ENCODE results near the gene CDK6.

CDK6 gene

DNA sequence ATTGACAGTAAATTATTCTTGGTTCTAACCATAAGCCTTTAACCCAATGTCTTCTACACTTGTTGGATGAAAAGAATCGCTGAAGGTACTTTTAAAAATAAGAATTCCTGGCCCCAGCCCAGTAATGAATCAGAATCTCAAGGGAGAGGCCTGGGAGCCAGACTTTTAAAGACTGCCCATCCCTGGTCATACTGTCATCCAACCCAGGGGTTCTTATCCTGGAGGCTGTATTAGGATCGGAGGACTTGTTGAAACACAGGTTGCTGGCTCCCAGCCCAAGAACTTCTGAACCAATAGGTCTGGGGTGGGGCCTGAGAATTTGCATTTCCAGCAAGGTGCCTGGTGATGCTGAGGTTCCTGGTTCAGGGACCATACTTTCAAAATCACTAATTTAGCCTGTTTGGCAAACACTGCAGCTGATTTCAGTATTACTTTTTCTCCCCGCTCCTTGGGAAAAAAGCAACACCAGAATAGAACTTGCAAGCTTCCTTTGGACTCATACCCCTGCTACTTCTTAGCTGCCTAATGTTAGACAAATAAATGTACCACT, 166.7 kb downstream of the CDK6 start:
- DNase-seq, result no peak

DNA sequence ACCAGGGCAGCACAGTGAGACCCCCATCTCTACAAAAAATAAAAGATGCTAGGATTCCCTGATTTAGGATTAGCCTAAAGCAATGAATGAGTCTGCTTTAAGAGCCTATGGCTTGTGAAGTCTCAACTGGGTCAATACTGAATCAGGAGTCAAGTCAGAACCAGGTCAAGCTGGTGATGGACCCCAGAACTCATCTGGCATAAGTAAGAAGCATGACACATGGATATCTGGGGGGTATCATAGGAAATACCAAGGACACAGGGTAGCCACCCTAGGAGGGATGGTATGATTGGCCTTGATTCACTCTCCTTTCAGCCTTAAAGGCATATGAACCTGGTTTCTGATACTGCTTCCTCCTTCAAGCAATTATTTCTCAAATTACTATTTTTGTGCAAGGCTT, 167.8 kb downstream of the CDK6 start:
- DNase-seq, result no peak

DNA sequence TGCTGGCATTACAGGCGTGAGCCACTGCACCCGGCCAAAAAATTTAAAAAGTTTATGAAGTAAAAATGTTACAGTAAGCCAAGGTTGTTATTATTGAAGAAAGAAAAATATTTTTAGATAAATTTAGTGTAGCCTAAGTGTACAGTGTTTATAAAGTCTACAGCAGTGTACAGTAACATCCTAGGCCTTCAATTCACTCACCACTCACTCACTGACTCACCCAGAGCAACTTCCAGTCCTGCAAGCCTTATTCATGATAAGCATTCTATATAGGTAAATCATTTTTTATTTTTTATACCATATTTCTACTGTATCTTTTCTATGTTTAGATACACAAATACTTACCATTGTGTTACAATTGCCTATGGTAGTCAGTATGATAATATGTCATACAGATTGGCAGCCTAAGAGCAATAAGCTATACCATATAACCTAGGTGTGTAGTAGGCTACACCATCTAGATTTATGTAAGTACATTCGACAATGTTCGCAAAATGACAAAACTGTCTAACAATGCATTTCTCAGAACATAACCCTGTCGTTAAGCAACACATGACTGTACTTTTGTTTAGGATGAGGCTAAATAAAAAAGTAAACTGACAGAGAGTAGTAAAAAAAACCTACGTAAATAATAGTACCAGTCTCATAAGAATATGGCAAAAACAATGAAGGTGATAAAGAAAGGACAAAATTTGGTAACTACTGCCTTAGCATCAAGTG, 168.4 kb downstream of the CDK6 start:
- DNase-seq, result no peak

- no peak for DNase-seq
Measured at GRCh38 chr7:92665926-92666325, 170.4 kb downstream of the CDK6 start.

DNA sequence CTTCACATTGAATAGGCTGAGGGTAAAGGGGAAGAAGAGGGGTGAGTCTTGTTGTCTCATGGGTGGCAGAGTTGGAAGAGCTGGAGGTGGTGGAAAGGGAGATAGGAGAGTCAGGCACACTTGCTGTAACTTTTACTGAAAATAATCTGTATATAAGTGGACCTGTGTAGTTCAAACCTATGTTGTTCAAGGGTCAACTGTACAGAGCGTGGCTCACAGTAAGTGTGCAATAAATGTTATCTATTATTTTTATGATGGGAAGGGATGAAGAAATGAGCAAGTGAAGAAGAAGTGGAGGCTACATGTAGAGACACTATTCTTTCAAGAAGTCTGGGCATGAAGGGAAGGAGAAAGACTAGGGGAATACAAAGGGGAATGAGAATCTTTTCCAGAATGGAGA, 174.7 kb downstream of the CDK6 start:
- DNase-seq, result no peak

DNA sequence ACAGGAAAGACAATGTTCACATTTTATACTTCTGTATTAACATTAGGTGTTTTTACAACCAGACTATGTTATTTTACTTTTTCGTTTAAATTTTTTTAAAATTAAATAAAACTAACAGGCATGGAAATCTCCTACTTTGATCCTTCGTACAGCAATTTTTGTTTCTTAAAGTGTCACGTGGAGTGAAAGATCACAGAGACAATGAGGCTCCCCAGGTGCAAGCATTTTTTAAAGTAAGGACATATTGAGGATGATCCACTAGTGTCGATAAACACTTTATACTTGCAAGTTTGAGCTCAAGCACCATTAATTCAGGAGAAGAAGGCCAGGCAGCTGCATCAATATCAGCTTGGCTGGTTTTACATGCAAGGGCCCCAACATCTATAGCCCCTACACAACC, 177.7 kb downstream of the CDK6 start:
- DNase-seq, result no peak

- DNase-seq, result no peak
Measured at GRCh38 chr7:92657391-92657790, 179.0 kb downstream of the CDK6 start.

GRCh38 chr7:92656121-92656520, 180.3 kb downstream of the CDK6 start:
- DNase-seq, result no peak

DNA sequence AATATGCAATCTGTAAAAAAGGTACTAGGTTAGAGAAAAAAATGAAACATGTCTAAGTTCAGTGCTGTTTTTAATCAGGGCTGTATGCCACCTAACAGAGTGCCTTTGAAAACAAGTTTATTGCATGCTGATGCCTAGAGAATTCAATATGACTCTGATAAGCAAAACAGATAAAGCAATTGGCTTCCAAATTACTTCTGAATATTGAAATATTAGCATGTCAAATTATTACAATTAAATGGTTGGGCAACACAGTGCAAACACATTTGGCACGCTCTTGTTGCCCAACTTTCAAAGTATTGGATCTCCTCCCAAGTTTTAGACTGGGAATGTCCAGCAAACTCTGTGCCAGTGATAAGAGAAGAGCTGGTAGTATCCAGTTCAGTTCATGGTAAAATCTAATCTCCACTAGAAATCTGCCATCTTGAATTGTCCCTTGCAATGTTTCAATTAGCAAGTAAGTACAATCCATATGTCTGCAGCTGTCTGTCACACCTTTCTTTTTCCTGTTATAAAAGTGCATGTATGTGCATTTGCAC, 181.0 kb downstream of the CDK6 start:
- no peak for DNase-seq

GRCh38 chr7:92653136-92653535, 183.2 kb downstream of the CDK6 start:
- no peak for DNase-seq

DNA sequence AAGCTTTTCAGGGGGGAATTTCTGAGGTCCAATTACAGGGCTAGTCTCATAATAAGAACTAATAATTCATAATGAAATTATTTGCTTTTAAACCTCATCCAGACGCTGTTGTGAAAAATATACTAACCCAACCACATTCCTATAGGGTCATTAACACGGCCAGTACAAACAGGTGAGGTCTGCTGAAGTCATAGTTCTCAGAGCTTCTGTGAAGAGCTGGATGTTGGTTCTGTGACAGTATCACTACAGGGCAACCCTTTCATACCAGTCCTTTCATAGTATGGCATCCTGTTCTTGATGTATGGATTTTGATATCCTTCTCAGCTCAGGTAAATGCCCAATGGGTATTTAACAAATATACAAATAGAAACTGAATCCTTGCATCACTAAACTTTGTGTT, 183.8 kb downstream of the CDK6 start:
- no peak for DNase-seq

- no peak for DNase-seq
Measured at GRCh38 chr7:92650391-92650790, 186.0 kb downstream of the CDK6 start.

GRCh38 chr7:92648067-92648466, 188.3 kb downstream of the CDK6 start:
- DNase-seq, result no peak

DNA sequence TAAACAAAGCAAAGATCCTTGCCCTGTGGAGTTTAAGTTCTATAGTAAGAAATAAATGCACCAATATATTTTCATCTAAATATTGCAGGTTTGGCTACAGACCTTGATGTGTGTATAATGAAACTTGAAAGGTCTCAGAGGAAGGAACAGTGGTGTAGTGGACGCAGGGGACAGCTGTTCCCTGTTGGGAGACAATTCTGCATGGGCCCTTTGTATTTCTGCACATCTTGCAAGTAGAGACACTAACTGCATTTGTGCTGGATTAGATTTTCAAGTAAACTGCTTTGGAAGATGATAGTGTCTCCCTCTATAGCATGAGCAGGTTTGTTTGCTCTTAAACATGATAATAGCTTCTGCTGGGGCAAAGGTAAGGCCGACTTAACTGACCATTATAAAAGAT, 188.7 kb downstream of the CDK6 start:
- DNase-seq, result no peak

DNA sequence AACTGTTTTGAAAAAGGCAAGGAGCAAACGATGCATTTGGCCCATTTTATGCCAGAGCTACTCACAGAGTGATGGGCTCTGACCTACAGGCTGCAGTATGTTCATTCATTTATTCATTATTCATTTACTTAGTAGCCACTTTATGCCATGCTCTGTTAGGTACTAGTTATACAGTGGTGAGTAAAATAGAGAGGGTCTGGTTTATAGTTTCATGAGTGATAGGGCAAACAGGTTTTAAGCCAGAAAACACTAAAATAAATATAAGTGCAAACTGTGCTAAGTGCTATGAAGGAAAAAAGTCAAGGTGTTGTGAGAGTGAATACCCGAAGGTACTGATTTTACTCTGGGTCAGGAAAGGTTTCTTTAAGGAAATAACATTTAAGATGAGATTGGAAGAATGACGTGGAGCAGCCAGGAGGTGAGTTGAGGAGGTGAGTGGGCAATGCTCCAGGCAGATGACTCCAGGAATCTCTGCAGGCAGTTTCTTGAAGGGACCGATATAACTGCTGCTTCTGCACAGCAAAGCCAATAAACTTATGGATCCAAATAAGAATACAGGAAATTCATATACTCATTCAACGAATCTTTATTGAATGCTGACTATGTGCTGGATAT, 189.3 kb downstream of the CDK6 start:
- no peak for DNase-seq

DNA sequence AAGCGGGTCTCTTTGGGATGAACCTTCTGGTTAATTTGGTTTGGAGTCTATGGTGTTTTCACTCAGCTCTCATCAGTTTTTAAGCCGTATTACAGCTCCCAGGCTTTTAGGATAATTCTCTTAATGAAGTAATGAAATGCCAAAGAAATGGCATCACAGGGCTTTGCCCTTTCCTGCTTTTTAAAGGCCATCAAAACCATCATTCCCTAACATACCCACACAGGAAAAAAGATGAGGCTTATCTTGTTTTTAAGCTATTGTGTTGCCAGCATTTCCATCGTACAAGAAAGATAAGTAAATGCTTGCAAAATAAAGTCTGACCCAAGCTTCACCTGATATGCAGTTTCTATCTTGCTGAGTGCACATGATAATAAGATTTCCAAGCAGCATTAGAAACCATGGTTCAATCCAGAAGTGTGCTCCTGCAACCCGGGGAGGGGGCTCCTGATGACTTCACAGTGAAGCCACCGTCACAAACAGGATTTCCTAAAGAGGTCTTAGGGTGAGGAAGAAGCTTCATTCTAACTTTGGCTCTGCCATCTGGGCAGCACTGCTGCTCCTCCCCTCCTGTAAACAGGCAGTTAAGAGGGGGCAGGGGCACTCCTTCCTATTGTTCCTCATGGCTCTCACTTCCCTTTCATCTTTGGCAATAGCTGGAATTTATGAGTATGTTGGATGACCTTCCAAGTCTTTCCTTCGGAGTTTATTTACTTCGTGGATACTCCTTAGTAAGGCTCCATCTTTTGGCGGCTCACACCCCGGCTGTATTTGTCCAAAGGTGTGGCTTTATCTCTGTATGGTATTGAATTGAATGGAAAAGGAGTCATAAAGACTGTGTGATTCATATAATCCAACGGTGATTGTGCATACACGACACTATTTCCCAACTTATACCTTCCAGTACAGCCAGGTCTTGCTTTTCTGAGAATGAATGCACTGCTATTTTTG, 191.0 kb downstream of the CDK6 start:
- no peak for DNase-seq

DNA sequence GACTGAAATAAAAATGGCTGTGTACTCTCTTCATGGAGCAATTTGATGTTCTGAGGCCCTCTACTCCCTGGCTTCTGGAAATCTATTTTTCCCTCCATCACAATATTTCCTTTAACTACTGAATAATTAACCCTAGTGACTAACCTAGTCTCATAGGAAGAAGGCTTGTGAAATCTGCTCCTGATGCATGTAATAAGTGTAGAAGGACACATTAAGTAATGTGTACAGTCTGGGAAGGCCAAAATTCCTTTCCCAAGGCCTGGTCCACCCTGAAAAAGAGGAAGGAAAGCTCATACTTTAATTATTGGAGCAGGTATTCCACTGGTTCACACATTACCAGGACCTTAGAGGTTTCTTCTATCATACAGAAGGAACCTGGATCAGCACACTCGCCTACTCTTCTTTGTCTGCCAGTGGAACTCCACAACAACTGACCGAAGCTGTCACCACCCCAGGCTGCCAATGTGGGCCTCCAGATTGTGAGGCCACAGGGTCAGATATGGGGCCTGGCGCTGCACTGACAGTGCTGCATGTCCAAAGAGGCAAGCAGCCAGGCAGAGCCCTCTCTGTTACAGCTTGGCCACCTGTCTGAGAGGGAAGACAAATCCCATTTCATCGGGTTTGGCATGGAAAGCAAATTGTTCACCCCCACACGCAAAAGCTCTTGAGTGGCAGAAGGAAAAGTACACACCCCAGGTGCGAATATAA, 191.8 kb downstream of the CDK6 start:
- DNase-seq, result no peak

DNA sequence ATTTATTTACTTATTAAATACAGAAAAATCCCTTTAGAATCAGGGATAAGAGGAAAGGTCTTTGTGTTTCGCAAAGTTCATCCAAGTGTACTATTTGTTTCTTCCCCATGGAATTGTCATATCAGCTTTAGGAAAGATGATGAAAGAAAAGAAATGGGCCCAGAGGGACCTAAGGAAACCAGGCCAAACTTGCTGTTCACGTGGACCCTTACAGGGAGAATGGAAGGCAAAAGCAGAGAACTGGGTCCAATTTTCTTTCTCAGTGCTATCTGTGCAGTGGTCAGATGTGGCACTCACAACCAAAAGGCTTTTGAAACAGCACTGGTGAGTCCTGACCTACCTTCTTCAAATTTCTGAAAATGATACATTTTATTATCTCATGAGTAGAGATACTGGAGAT, 192.6 kb downstream of the CDK6 start:
- DNase-seq, result no peak

- DNase-seq, result no peak
Measured at GRCh38 chr7:92641921-92642511, 194.4 kb downstream of the CDK6 start.

DNA sequence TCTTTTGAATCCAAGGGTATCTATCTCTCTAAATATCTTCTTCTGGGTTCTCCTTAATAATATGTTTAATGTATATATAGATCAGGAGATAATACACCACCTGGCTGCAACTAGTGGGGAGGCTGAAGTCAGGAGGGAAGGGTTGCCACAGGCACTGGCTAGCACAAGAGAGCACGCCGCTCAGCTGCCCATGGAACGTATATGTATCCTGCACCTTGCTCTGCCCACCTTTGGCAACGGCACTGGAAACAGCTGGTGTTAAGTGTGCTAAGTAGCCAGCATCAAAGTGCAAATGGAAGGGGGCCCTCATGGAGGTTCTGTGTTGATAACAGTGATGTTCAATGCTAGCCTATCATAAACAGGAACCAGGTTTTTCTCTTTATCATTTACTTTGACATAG, 196.4 kb downstream of the CDK6 start:
- DNase-seq, result no peak

GRCh38 chr7:92639213-92639896, 197.0 kb downstream of the CDK6 start:
- no peak for DNase-seq

Data from GOT3 (cell line).